OCI-LY7 (cell line): ENCODE results near the gene ANKMY1. TPM values are rescaled to one million over a fixed set of nuclear protein-coding genes. Genes with fewer than 3 reads are reported as not detected.

Experiments used
- BruUV-seq: library from RNA; stranded (reverse); fragments of 400-500 nt; replicated peaks from 2 replicates; lab custom pipeline; 2021; lab: Mats Ljungman, UMichigan
- CTCF ChIA-PET: fragments of 300-600 bp; sonication (Branson Sonifier 250); formaldehyde crosslinking; loops from one replicate; lab custom pipeline; 2022; ENCODE audit warnings: antibody characterized with exemption; ENCODE audit not compliant: unreplicated experiment; lab: Charles Lee
- POLR2A ChIA-PET: fragments of 300-600 bp; sonication (Branson Sonifier 250); formaldehyde crosslinking; loops from one replicate; lab custom pipeline; 2022; ENCODE audit warnings: antibody characterized with exemption; lab: Charles Lee
- DNase-seq: peaks from one replicate; pipeline ENCODE4 v3.0.0-alpha.2; 2015; ENCODE audit warnings: low spot score
- H2AFZ ChIP-seq: fragments of 200-600 bp; sonication (generic), shearing (Covaris generic); 2 replicates; pipeline ENCODE4 v1.6.1; 2014; ENCODE audit warnings: mild to moderate bottlenecking, antibody characterized with exemption, low read length, moderate library complexity
- H3K27ac ChIP-seq: fragments of 200-600 bp; sonication (generic); 2 replicates; pipeline ENCODE4 v1.5.1; 2014; ENCODE audit warnings: mixed run types, low read depth, mild to moderate bottlenecking, moderate library complexity, low read length, inconsistent platforms; ENCODE audit not compliant: poor library complexity, severe bottlenecking
- H3K36me3 ChIP-seq: fragments of 200-600 bp; sonication (generic); 2 replicates; pipeline ENCODE4 v1.6.1; 2014; ENCODE audit warnings: mild to moderate bottlenecking, antibody characterized with exemption, low read length, moderate library complexity, mixed read lengths; ENCODE audit not compliant: insufficient read depth
- H3K4me1 ChIP-seq: fragments of 200-600 bp; sonication (generic); 2 replicates; pipeline ENCODE4 v1.5.1; 2014; ENCODE audit warnings: mild to moderate bottlenecking, low read length; ENCODE audit not compliant: insufficient read depth, poor library complexity, severe bottlenecking
- H3K4me2 ChIP-seq: fragments of 200-600 bp; sonication (generic); 2 replicates; pipeline ENCODE4 v1.6.1; 2014; ENCODE audit warnings: mild to moderate bottlenecking, low read length
- H3K4me3 ChIP-seq: fragments of 200-600 bp; sonication (generic); 2 replicates; pipeline ENCODE4 v1.5.1; 2014; ENCODE audit warnings: mild to moderate bottlenecking, low read depth, low read length; ENCODE audit not compliant: poor library complexity, severe bottlenecking
- H3K79me2 ChIP-seq: fragments of 200-600 bp; sonication (generic); 2 replicates; pipeline ENCODE4 v1.6.1; 2016; ENCODE audit warnings: low read depth, mild to moderate bottlenecking, low read length, moderate library complexity, mixed read lengths; ENCODE audit not compliant: insufficient read depth
- H3K9me2 ChIP-seq: fragments of 200-600 bp; sonication (generic); 2 replicates; pipeline ENCODE4 v1.6.1; 2016; ENCODE audit warnings: mild to moderate bottlenecking, low read length, mixed read lengths; ENCODE audit not compliant: insufficient read depth
- H3K9me3 ChIP-seq: fragments of 200-600 bp; sonication (generic); 2 replicates; pipeline ENCODE4 v1.6.1; 2014; ENCODE audit warnings: mild to moderate bottlenecking, mixed run types, low read length, mixed read lengths
- H4K20me1 ChIP-seq: fragments of 200-600 bp; sonication (generic); 2 replicates; pipeline ENCODE4 v1.6.1; 2014; ENCODE audit warnings: mild to moderate bottlenecking, antibody characterized with exemption, low read length, moderate library complexity, mixed read lengths; ENCODE audit not compliant: insufficient read depth
- CTCF ChIP-seq: fragments of 200-600 bp; sonication (generic); conservative IDR thresholded peaks from 2 replicates; pipeline ENCODE4 v1.5.1; 2014; ENCODE audit warnings: mild to moderate bottlenecking, antibody characterized with exemption, low read length, moderate library complexity, mixed read lengths
- EZH2phosphoT487 ChIP-seq: fragments of 200-600 bp; sonication (generic); IDR thresholded peaks from 2 replicates; pipeline ENCODE4 v1.6.1; 2018; ENCODE audit warnings: low read depth, borderline replicate concordance, mild to moderate bottlenecking, mixed run types, antibody characterized with exemption, low read length, moderate library complexity, mixed read lengths
- intact Hi-C: fragments of 100-400 bp; cut with micrococcal nuclease; formaldehyde crosslinking; loops from one replicate; pipeline ENCODE4 v1.10.0; 2022; ENCODE audit not compliant: unreplicated experiment
- total RNA-seq, 2 experiments: library from RNA; depleted of rRNA in 1 of 2; stranded (reverse); fragments of >200 nt in 1 of 2; shearing (Covaris generic) in 1 of 2; gene quantifications; 2 replicates each; pipeline ENCODE4 v1.2.3, GENCODE V29; 2014 to 2022

Gene ANKMY1
- total RNA-seq, 2 experiments from 2014 or later: 30.6 to 65.9 TPM

- Histone ChIP-seq H3K4me2 (no peak overlapping the region), H3K79me2 (no peaks in the 10 kb centered on the region), H3K27ac (no peak overlapping the region), H3K9me3 (no peaks in the 10 kb centered on the region), H3K4me3 (no peak overlapping the region), H3K36me3 (no peaks in the 10 kb centered on the region), H4K20me1 (no peaks in the 10 kb centered on the region), H3K4me1 (no peaks in the 10 kb centered on the region), H3K9me2 (no peaks in the 10 kb centered on the region), H2AFZ (no peak overlapping the region)
- DNase-seq: no peak
- no TSS peak for BruUV-seq
- no peak for TF ChIP-seq EZH2phosphoT487
- intact Hi-C loops: no loop called here
- CTCF ChIA-PET: no interaction called here
- POLR2A ChIA-PET: no interaction called here
These were observed 88.5 kb downstream of the ANKMY1 start for GRCh38 chr2:240469239-240469636.

GRCh38 chr2:240468303-240469238 is 89.2 kb downstream of the ANKMY1 start:
- no peaks in the 10 kb centered on the region for H3K4me1 ChIP-seq
- no peaks in the 10 kb centered on the region for H4K20me1 ChIP-seq
- H3K4me3 ChIP-seq: no peak overlapping the region
- H3K27ac ChIP-seq: no peak overlapping the region
- ChIA-PET POLR2A (no interaction called here), CTCF (no interaction called here)
- intact Hi-C loops: no loop called here
- no TSS peak for BruUV-seq
- no peak for TF ChIP-seq CTCF
- no peak for TF ChIP-seq EZH2phosphoT487
- no peaks in the 10 kb centered on the region for H3K9me3 ChIP-seq
- no peak for DNase-seq
- H3K4me2 ChIP-seq: no peak overlapping the region
- no peaks in the 10 kb centered on the region for H3K36me3 ChIP-seq
- no peak overlapping the region for H2AFZ ChIP-seq
- no peaks in the 10 kb centered on the region for H3K79me2 ChIP-seq
- H3K9me2 ChIP-seq: no peaks in the 10 kb centered on the region

GRCh38 chr2:240467659-240468302 is 90.0 kb downstream of the ANKMY1 start:
- Histone ChIP-seq H2AFZ (no peak overlapping the region), H4K20me1 (no peaks in the 10 kb centered on the region), H3K27ac (no peak overlapping the region), H3K79me2 (no peaks in the 10 kb centered on the region), H3K9me2 (no peaks in the 10 kb centered on the region), H3K9me3 (no peaks in the 10 kb centered on the region), H3K4me2 (no peak overlapping the region), H3K4me1 (no peaks in the 10 kb centered on the region), H3K36me3 (no peaks in the 10 kb centered on the region), H3K4me3 (no peak overlapping the region)
- intact Hi-C loops: no loop called here
- ChIA-PET CTCF (no interaction called here), POLR2A (no interaction called here)
- TF ChIP-seq CTCF: no peak
- no peak for TF ChIP-seq EZH2phosphoT487
- no TSS peak for BruUV-seq
- DNase-seq: no peak
